ENCODE results near the gene STIM2.

The STIM2 gene

DNA sequence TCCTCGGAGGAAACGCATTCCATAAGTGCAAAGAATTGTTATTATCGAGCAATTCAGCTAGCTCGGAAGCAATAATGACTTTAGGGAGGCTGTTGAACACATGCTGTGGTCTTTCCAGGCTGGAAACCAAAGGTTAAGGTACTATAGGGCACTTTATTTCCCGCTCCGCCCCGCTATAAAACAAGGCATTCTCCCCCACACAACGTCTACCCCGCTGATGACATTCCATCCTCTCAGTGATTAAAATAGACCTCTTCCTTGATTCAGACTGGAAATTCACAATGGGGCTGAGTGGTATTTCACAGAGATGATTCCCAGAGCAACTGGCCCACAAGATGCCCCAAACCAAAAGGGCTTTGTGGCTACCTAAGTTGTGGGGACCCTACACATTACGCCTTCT, 196.4 kb downstream of the STIM2 start:
- no peak for DNase-seq
- H3K27ac ChIP-seq = no peak overlapping the region
- TF ChIP-seq CTCF (IDR thresholded peaks at IDR 0.05; ENCODE audit: low read depth, low read length, missing control alignments) = no peak
- in situ Hi-C loops (cut with HindIII; ENCODE audit: low pct_ligation_motif_present, low sequenced_read_pairs) = no loop called here
- H3K27me3 ChIP-seq (replicated peaks) = no peaks in the 10 kb centered on the region
- no peaks in the 10 kb centered on the region for H3K36me3 ChIP-seq (replicated peaks)
- no peak overlapping the region for H3K4me3 ChIP-seq (ENCODE audit: low read depth, low read length)

DNA sequence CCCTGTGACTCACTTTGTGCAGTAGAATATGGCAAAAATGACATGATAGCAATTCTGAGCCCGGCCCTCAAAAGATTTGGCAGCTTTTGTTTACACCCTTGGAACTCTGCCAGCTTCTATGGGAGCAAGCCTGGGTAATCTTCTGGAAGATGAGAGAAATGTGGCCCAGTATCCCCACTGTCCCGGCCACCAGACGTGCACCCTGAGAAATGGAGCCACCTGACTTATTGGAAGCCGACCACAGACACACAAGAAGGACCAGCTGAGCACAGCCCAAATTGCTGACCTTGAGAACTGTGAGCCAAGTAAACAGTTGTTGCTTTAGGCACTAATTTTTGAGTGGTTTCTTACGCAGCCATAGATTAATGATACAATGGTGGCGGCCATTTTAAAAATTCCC, 197.0 kb downstream of the STIM2 start:
- in situ Hi-C loops (cut with HindIII; ENCODE audit: low pct_ligation_motif_present, low sequenced_read_pairs) = no loop called here
- Histone ChIP-seq H3K36me3 (replicated peaks) (no peaks in the 10 kb centered on the region), H3K27me3 (replicated peaks) (no peaks in the 10 kb centered on the region), H3K27ac (no peak overlapping the region), H3K4me3 (ENCODE audit: low read depth, low read length) (no peak overlapping the region)
- TF ChIP-seq CTCF (IDR thresholded peaks at IDR 0.05; ENCODE audit: low read depth, low read length, missing control alignments) = no peak
- DNase-seq = no peak

- H3K27ac ChIP-seq = no peak overlapping the region
- TF ChIP-seq CTCF (IDR thresholded peaks at IDR 0.05; ENCODE audit: low read depth, low read length, missing control alignments) = no peak
- in situ Hi-C loops (cut with HindIII; ENCODE audit: low pct_ligation_motif_present, low sequenced_read_pairs) = no loop called here
- no peak for DNase-seq
- no peak overlapping the region for H3K4me3 ChIP-seq (ENCODE audit: low read depth, low read length)
- no peaks in the 10 kb centered on the region for H3K27me3 ChIP-seq (replicated peaks)
- H3K36me3 ChIP-seq (replicated peaks) = no peaks in the 10 kb centered on the region
Observed at GRCh38 chr4:27058819-27059406, 198.3 kb downstream of the STIM2 start.

DNA sequence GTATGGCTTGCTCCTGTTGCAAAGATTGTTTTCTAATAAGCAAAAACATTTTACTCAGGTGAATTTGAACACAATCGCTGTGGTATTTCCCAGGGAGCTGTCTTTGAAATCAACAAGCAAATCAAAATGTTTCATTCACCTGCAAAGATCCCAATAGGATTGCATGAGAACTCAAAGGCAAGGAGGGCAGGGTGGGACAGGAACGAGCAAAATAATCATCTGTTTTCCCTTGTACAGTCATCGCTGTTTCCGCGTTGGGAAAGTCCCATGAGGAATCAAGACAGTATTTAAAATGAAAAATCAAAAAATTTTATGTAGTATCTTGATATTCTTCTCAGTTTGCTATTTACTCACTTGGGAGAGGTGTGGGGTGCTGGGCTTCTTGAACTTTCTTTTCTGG, 198.8 kb downstream of the STIM2 start:
- no peak for DNase-seq

DNA sequence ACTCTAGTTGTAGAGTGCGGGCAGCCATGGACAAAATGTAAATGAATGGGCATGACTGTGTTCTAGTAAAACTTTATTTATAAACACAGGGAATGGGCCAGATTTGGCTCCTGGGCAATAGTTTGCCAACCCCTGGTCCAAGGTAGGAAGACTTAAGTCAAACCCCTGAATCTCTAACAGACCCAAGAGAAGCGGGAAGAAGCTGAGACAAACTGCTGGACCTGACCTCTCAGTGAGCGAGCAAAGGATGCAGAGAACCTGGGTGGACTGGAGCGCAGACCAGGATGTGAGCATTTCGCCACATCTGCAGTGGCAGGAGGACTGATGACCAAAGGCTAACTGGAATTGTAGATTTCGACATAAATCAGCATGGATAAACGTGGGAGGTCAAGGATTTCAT, 201.6 kb downstream of the STIM2 start:
- Histone ChIP-seq H3K36me3 (replicated peaks) (no peaks in the 10 kb centered on the region), H3K4me3 (ENCODE audit: low read depth, low read length) (no peak overlapping the region), H3K27me3 (replicated peaks) (no peaks in the 10 kb centered on the region), H3K27ac (no peak overlapping the region)
- TF ChIP-seq CTCF (IDR thresholded peaks at IDR 0.05; ENCODE audit: low read depth, low read length, missing control alignments) = no peak
- in situ Hi-C loops (cut with HindIII; ENCODE audit: low pct_ligation_motif_present, low sequenced_read_pairs) = no loop called here
- DNase-seq = no peak

More for the DNA sequence above, 198.8 kb downstream of the STIM2 start:
- H3K27ac ChIP-seq = no peak overlapping the region
- H3K27me3 ChIP-seq (replicated peaks) = no peaks in the 10 kb centered on the region
- no peak for TF ChIP-seq CTCF (IDR thresholded peaks at IDR 0.05; ENCODE audit: low read depth, low read length, missing control alignments)
- in situ Hi-C loops (cut with HindIII; ENCODE audit: low pct_ligation_motif_present, low sequenced_read_pairs) = no loop called here
- H3K4me3 ChIP-seq (ENCODE audit: low read depth, low read length) = no peak overlapping the region
- H3K36me3 ChIP-seq (replicated peaks) = no peaks in the 10 kb centered on the region

GRCh38 chr4:27066591-27066990, 205.9 kb downstream of the STIM2 start:
- in situ Hi-C loops (cut with HindIII; ENCODE audit: low pct_ligation_motif_present, low sequenced_read_pairs) = no loop called here
- Histone ChIP-seq H3K27ac (no peak overlapping the region), H3K27me3 (replicated peaks) (no peaks in the 10 kb centered on the region), H3K4me3 (ENCODE audit: low read depth, low read length) (no peak overlapping the region), H3K36me3 (replicated peaks) (no peaks in the 10 kb centered on the region)
- no peak for DNase-seq
- TF ChIP-seq CTCF (IDR thresholded peaks at IDR 0.05; ENCODE audit: low read depth, low read length, missing control alignments) = no peak
